Measurements from ENCODE around the gene MCL1. TPM values are rescaled to one million over a fixed set of nuclear protein-coding genes. Genes with fewer than 3 reads are reported as not detected.

MCL1 gene
- polyA plus RNA-seq, 1 donor (not counting 4 experiments of a cell fraction or from before 2014, with no cell fraction given): 237 TPM

DNA sequence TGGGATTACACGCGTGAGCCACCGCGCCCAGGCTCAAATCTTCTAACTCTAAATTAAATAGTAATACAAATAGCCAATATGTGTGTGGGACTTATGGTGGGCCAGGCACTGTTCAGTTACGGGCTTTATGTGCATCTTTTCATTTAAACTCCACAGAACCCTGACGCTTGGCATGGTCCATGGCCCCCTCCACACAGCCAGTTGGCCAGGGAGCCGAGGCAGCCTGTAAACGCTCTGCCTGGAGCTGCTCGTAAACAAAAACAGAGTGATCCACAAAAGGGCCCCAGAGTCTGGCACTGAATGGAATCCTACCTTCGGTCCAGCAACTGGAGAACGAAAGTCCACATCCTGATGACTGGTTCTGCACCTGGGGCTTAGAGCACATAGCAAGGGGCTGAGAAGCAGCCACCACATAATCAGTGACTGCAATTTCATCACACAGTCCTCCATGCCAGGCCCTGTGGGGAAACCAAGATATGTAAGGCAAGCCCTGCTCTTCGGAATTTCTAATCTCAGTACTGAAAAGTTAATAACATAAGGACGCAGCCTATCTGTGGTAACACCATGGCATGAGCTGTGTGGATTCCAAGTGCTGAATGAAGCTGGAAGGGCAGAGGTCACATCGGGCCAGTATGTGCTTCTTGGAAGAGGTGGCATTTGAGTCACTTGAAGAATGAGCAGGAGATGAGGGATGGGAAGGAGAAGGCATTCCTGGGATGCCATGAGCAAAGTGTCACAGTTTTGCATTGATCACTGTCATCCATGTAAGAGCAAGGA, 43.7 kb downstream of the MCL1 start:
- H3K4me3 ChIP-seq (ENCODE audit: control insufficient read depth in 2 of 3, extremely low read depth in 1 of 3, insufficient read depth in 2 of 3, low read depth in 1 of 3, low read length in 3 of 3): no peak overlapping the region
- H3K4me2 ChIP-seq (ENCODE audit: control insufficient read depth, extremely low read depth, insufficient read depth, low read depth, low read length): no peak overlapping the region
- no peak overlapping the region for H2AFZ ChIP-seq (ENCODE audit: control insufficient read depth, low read length)
- no peak overlapping the region for H3K9ac ChIP-seq (ENCODE audit: control insufficient read depth, extremely low read depth, insufficient read depth, low read length)
- FAIRE-seq: no peak
- H3K4me1 ChIP-seq (ENCODE audit: control insufficient read depth, extremely low read depth, insufficient read depth, low read length): peaks cover 46% of the 10 kb centered on the region
- no peak overlapping the region for H3K27ac ChIP-seq (ENCODE audit: control insufficient read depth, insufficient read depth, low read length)
- no peaks in the 10 kb centered on the region for H3K36me3 ChIP-seq (ENCODE audit: control insufficient read depth in 2 of 2, extremely low read depth in 1 of 2, insufficient read depth in 2 of 2, low read length in 2 of 2)
- dilution Hi-C loops (cut with MboI; ENCODE audit: extremely low pct_ligation_motif_present, low sequenced_read_pairs): no loop called here
- H3K79me2 ChIP-seq (ENCODE audit: control insufficient read depth, insufficient read depth, low read length): no peaks in the 10 kb centered on the region
- no peaks in the 10 kb centered on the region for H3K9me3 ChIP-seq (ENCODE audit: control insufficient read depth, low read depth, low read length)
- no peak for DNase-seq (ENCODE audit: low read depth, low spot score)
- H3K9me1 ChIP-seq (ENCODE audit: control insufficient read depth, extremely low read depth, insufficient read depth, low read length): no peaks in the 10 kb centered on the region
- H4K20me1 ChIP-seq (ENCODE audit: control insufficient read depth, extremely low read depth, insufficient read depth, low read length): no peaks in the 10 kb centered on the region
- no peaks in the 10 kb centered on the region for H3K27me3 ChIP-seq (ENCODE audit: control insufficient read depth, extremely low read depth, insufficient read depth, low read length)
- no peak for TF ChIP-seq EZH2 (IDR thresholded peaks at IDR 0.05; ENCODE audit: low read length)
- TF ChIP-seq, protein P1, sequence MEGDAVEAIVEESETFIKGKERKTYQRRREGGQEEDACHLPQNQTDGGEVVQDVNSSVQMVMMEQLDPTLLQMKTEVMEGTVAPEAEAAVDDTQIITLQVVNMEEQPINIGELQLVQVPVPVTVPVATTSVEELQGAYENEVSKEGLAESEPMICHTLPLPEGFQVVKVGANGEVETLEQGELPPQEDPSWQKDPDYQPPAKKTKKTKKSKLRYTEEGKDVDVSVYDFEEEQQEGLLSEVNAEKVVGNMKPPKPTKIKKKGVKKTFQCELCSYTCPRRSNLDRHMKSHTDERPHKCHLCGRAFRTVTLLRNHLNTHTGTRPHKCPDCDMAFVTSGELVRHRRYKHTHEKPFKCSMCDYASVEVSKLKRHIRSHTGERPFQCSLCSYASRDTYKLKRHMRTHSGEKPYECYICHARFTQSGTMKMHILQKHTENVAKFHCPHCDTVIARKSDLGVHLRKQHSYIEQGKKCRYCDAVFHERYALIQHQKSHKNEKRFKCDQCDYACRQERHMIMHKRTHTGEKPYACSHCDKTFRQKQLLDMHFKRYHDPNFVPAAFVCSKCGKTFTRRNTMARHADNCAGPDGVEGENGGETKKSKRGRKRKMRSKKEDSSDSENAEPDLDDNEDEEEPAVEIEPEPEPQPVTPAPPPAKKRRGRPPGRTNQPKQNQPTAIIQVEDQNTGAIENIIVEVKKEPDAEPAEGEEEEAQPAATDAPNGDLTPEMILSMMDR (optimal IDR thresholded peaks at IDR 0.05 in 1 of 3, IDR thresholded peaks at IDR 0.05 in 1 of 3, conservative IDR thresholded peaks at IDR 0.05 in 1 of 3; ENCODE audit: extremely low read depth in 1 of 3, insufficient read depth in 2 of 3, low read length in 3 of 3): no peak

- peaks cover 50% of the 10 kb centered on the region for H3K4me1 ChIP-seq (ENCODE audit: control insufficient read depth, extremely low read depth, insufficient read depth, low read length)
- H3K9ac ChIP-seq (ENCODE audit: control insufficient read depth, extremely low read depth, insufficient read depth, low read length): no peak overlapping the region
- DNase-seq (ENCODE audit: low read depth, low spot score): no peak
- H3K27ac ChIP-seq (ENCODE audit: control insufficient read depth, insufficient read depth, low read length): no peak overlapping the region
- H3K9me1 ChIP-seq (ENCODE audit: control insufficient read depth, extremely low read depth, insufficient read depth, low read length): no peaks in the 10 kb centered on the region
- no peaks in the 10 kb centered on the region for H3K9me3 ChIP-seq (ENCODE audit: control insufficient read depth, low read depth, low read length)
- peak overlapping the region; percentile 42 for H2AFZ ChIP-seq (ENCODE audit: control insufficient read depth, low read length)
- no peaks in the 10 kb centered on the region for H3K36me3 ChIP-seq (ENCODE audit: control insufficient read depth in 2 of 2, extremely low read depth in 1 of 2, insufficient read depth in 2 of 2, low read length in 2 of 2)
- peak overlapping the region; percentile 18 for H3K4me2 ChIP-seq (ENCODE audit: control insufficient read depth, extremely low read depth, insufficient read depth, low read depth, low read length)
- dilution Hi-C loops (cut with MboI; ENCODE audit: extremely low pct_ligation_motif_present, low sequenced_read_pairs): no loop called here
- H3K79me2 ChIP-seq (ENCODE audit: control insufficient read depth, insufficient read depth, low read length): no peaks in the 10 kb centered on the region
- peak; percentile 62 for FAIRE-seq
- TF ChIP-seq EZH2 (IDR thresholded peaks at IDR 0.05; ENCODE audit: low read length): no peak
- TF ChIP-seq, protein P1 (optimal IDR thresholded peaks at IDR 0.05 in 1 of 3, IDR thresholded peaks at IDR 0.05 in 1 of 3, conservative IDR thresholded peaks at IDR 0.05 in 1 of 3; ENCODE audit: extremely low read depth in 1 of 3, insufficient read depth in 2 of 3, low read length in 3 of 3): no peak
- H4K20me1 ChIP-seq (ENCODE audit: control insufficient read depth, extremely low read depth, insufficient read depth, low read length): no peaks in the 10 kb centered on the region
- no peaks in the 10 kb centered on the region for H3K27me3 ChIP-seq (ENCODE audit: control insufficient read depth, extremely low read depth, insufficient read depth, low read length)
- H3K4me3 ChIP-seq (ENCODE audit: control insufficient read depth in 2 of 3, extremely low read depth in 1 of 3, insufficient read depth in 2 of 3, low read depth in 1 of 3, low read length in 3 of 3): no peak overlapping the region
Measured at GRCh38 chr1:150534002-150534401, 45.4 kb downstream of the MCL1 start.
